Transverse colon (tissue), 4 donors: ENCODE measurements around the gene IMMP2L. TPM values are rescaled to one million over a fixed set of nuclear protein-coding genes. Genes with fewer than 3 reads are reported as not detected.

Source experiments
- DNase-seq: peaks from one replicate; pipeline ENCODE4 v3.0.0-alpha.2; 2019
- H3K27ac ChIP-seq, 4 donors: fragments of 200-600 bp; sonication (generic); 2 replicates each; pipeline ENCODE4 v1.5.1; 2016 to 2018; ENCODE audit warnings: inconsistent platforms in 4 of 4
- H3K27me3 ChIP-seq: fragments of 200-600 bp; sonication (generic); 2 replicates; pipeline ENCODE4 v1.5.1; 2017; ENCODE audit warnings: inconsistent platforms
- H3K36me3 ChIP-seq, 4 donors: fragments of 200-600 bp; sonication (generic); 2 replicates each; pipeline ENCODE4 v1.5.1; 2017 to 2019; ENCODE audit warnings: inconsistent platforms in 4 of 4
- H3K4me1 ChIP-seq, 4 donors: fragments of 200-600 bp; sonication (generic); 2 replicates each; pipeline ENCODE4 v1.5.1; 2017 to 2020; ENCODE audit warnings: inconsistent platforms in 4 of 4
- H3K4me3 ChIP-seq, 4 donors: fragments of 200-600 bp; sonication (generic); 1 replicate in 1 of 4; 2 replicates in 3 of 4; pipeline versions ENCODE4 v1.5.1 to v1.6.1; 2017 to 2019; ENCODE audit warnings: inconsistent platforms in 4 of 4
- H3K9me3 ChIP-seq, 2 donors: fragments of 200-600 bp; sonication (generic); 2 replicates each; pipeline ENCODE4 v1.5.1; 2017 to 2019; ENCODE audit warnings: inconsistent platforms in 2 of 2
- CTCF ChIP-seq, 5 experiments: fragments of 200-600 bp in 3 of 5; fragments of 450-650 bp in 2 of 5; sonication (generic) in 3 of 5; IDR thresholded peaks; 1 replicate in 2 of 5; 2 replicates in 3 of 5; pipeline ENCODE4 v1.5.1; 2016 to 2017; ENCODE audit warnings: antibody characterized with exemption in 5 of 5, inconsistent platforms in 3 of 5, mild to moderate bottlenecking in 2 of 5, moderate library complexity in 1 of 5
- EP300 ChIP-seq: sonication (generic); formaldehyde crosslinking; IDR thresholded peaks from one replicate; pipeline ENCODE4 v1.6.1; 2017; ENCODE audit warnings: antibody characterized with exemption, low read depth
- POLR2A ChIP-seq: fragments of 450-650 bp; IDR thresholded peaks from one replicate; pipeline ENCODE4 v1.6.1; 2016; ENCODE audit warnings: antibody characterized with exemption, mild to moderate bottlenecking, moderate library complexity
- POLR2AphosphoS5 ChIP-seq, 3 donors: sonication (generic); formaldehyde crosslinking; IDR thresholded peaks; one replicate each; pipeline ENCODE4 v1.6.1; 2016; ENCODE audit warnings: antibody characterized with exemption in 3 of 3
- WGBS, 2 donors: methylation state at CpG; one replicate each; pipeline ENCODE4 v1.1.5; 2018; ENCODE audit warnings: low coverage in 1 of 2; 5-methylcytosine and 5-hydroxymethylcytosine counted together
- in situ Hi-C, 4 donors: fragments of 200-750 bp; cut with MboI; loops; one replicate each; pipeline versions ENCODE4 v1.15.0 to v1.15.1; 2017; ENCODE audit warnings: low sequenced_read_pairs in 3 of 4, low pct_ligation_motif_present in 1 of 4, low pct_unique_long_range_greater_than_20kb in 1 of 4
- intact Hi-C: fragments of 100-400 bp; cut with DNase I; formaldehyde crosslinking; loops from one replicate; pipeline ENCODE4 v1.15.1; 2023; ENCODE audit warnings: low total_unique reads
- total RNA-seq, 4 donors: library from RNA; depleted of rRNA; stranded (reverse); fragments of >200 nt; gene quantifications; one replicate each; pipeline ENCODE4 v1.1.0, GENCODE V29; 2016

The IMMP2L gene
- total RNA-seq, 4 donors from 2014 or later, result 8.6 to 69.6 (median 10.9) TPM

GRCh38 chr7:111513566-111513965 is 48.7 kb downstream of the IMMP2L start:
- Histone ChIP-seq H3K4me3 (no peak overlapping the region), H3K36me3 (no peaks in the 10 kb centered on the region), H3K4me1 (no peaks in the 10 kb centered on the region), H3K27ac (no peak overlapping the region), H3K27me3 (no peaks in the 10 kb centered on the region), H3K9me3 (no peaks in the 10 kb centered on the region)
- in situ Hi-C loops (no loop called here), intact Hi-C loops (no loop called here)
- WGBS, 2 donors, result 83 to 92% methylated on average over 1 of the region's 1 CpG
- no peak for TF ChIP-seq EP300
- no peak for TF ChIP-seq POLR2A
- TF ChIP-seq POLR2AphosphoS5 (IDR thresholded peaks at IDR 0.05), result no peak
- no peak for TF ChIP-seq CTCF (IDR thresholded peaks at IDR 0.05)
- no peak for DNase-seq

- in situ Hi-C loops, result no loop called here
- 94 to 95% methylated on average over 4 of the region's 4 CpGs for WGBS, 2 donors
- H3K27me3 ChIP-seq, result no peaks in the 10 kb centered on the region
- no peak overlapping the region for H3K4me3 ChIP-seq
- intact Hi-C loops, result no loop called here
- TF ChIP-seq POLR2A, result no peak
- no peak for TF ChIP-seq EP300
- no peak for TF ChIP-seq POLR2AphosphoS5 (IDR thresholded peaks at IDR 0.05)
- TF ChIP-seq CTCF (IDR thresholded peaks at IDR 0.05), result no peak
- H3K36me3 ChIP-seq, result no peaks in the 10 kb centered on the region
- no peak overlapping the region for H3K27ac ChIP-seq
- DNase-seq, result no peak
- H3K4me1 ChIP-seq, result no peaks in the 10 kb centered on the region
- H3K9me3 ChIP-seq, result no peaks in the 10 kb centered on the region
These were observed 50.4 kb downstream of the IMMP2L start for GRCh38 chr7:111511845-111512244.

GRCh38 chr7:111510584-111511378 is 51.5 kb downstream of the IMMP2L start:
- Histone ChIP-seq H3K4me1 (no peaks in the 10 kb centered on the region), H3K36me3 (no peaks in the 10 kb centered on the region), H3K27me3 (no peaks in the 10 kb centered on the region), H3K4me3 (no peak overlapping the region), H3K27ac (no peak overlapping the region), H3K9me3 (no peaks in the 10 kb centered on the region)
- in situ Hi-C loops, result no loop called here
- TF ChIP-seq POLR2AphosphoS5 (IDR thresholded peaks at IDR 0.05) (no peak), CTCF (IDR thresholded peaks at IDR 0.05) (no peak), POLR2A (no peak)
- WGBS, 2 donors, result 84 to 95% methylated on average over 3 of the region's 3 CpGs
- DNase-seq, result no peak
- intact Hi-C loops, result no loop called here

- in situ Hi-C loops, result no loop called here
- 91 to 97% methylated on average over 4 of the region's 4 CpGs for WGBS, 2 donors
- no peak overlapping the region for H3K27ac ChIP-seq
- no peaks in the 10 kb centered on the region for H3K36me3 ChIP-seq
- no peak overlapping the region for H3K4me3 ChIP-seq
- intact Hi-C loops, result no loop called here
- TF ChIP-seq POLR2A, result no peak
- TF ChIP-seq POLR2AphosphoS5 (IDR thresholded peaks at IDR 0.05), result no peak
- no peak for TF ChIP-seq EP300
- TF ChIP-seq CTCF (IDR thresholded peaks at IDR 0.05), result no peak
- no peaks in the 10 kb centered on the region for H3K4me1 ChIP-seq
- no peak for DNase-seq
- no peaks in the 10 kb centered on the region for H3K9me3 ChIP-seq
- H3K27me3 ChIP-seq, result no peaks in the 10 kb centered on the region
These were observed 52.2 kb downstream of the IMMP2L start for GRCh38 chr7:111510062-111510461.
